Activated CD4-positive, alpha-beta T cell treated with anti-CD3 and anti-CD28 coated beads, Interleukin-2, amount 50 U/mL, for 16 hours (primary cell): ENCODE results near the gene THOP1.
A peak's percentile ranks its signal among the peaks of the same experiment; 100 is the strongest.
"Not testable (repeated sequence)": the region's sequence is repeated elsewhere in the genome, so short reads cannot be mapped to it uniquely, and the experiment has no call there.

Experiments
- DNase-seq: peaks from one replicate; pipeline ENCODE4 v3.0.0-alpha.2; 2020

Gene THOP1

GRCh38 chr19:2805261-2805900, 20.1 kb downstream of the THOP1 start:
- DNase-seq = no peak

DNA sequence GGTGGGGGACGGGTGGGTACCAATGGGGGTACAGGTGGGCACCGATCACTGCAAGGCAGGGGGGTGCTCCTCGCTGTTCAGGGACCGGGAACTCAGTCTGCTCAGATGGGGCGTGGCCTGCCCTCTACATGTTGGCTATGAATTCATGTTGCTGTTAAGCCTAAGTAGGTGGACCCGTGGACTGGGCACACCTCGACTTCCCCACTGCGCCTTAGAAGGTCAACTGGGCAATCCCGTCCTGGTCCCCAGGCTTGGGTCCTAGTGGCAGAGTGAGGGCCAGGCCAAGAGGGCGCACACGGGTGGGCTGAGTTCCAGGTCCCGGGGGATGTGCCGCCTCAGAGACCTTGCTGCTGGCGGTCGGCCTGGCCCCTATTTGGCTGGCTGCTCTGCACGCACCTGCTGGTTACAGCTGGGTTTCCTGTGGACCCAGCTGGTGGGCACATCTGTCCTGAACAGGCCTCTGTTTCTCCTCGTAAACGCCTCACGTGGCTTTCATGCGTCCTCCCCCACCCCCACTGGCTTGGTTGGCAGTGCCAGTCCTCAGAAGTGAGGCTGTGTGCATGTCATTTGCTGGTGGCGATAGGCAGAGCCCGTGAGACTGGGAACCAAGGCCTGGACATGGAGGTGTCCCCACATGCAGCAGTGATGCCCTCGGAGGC, 20.8 kb downstream of the THOP1 start:
- no peak for DNase-seq

DNA sequence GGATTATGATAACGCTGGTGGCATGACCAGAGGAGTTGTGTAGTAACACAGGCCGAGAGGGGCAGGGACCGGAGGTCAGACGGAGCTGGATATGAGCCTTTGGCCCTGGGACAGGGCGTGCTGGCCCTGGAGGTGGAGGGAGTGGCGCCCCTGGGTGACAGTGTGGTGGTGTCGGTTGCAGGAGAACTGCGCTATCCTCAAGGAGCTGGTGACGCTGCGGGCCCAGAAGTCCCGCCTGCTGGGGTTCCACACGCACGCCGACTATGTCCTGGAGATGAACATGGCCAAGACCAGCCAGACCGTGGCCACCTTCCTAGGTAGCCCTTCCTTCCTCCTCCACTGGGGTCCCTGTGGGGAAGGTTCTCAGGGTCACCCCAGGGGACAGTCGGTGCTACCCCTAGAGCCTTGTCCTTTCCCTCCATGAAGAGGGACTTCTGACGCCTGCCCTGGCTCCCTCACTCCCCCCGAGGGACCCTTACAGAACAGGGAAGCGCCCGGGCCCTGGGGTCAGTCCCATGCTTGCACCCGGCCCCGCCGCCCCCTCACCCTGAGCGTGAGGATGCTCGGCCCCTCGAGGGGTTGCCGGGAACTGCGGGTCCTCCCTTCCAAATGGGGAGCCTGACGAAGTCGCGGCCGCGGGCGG, 21.6 kb downstream of the THOP1 start:
- DNase-seq = no peak

DNA sequence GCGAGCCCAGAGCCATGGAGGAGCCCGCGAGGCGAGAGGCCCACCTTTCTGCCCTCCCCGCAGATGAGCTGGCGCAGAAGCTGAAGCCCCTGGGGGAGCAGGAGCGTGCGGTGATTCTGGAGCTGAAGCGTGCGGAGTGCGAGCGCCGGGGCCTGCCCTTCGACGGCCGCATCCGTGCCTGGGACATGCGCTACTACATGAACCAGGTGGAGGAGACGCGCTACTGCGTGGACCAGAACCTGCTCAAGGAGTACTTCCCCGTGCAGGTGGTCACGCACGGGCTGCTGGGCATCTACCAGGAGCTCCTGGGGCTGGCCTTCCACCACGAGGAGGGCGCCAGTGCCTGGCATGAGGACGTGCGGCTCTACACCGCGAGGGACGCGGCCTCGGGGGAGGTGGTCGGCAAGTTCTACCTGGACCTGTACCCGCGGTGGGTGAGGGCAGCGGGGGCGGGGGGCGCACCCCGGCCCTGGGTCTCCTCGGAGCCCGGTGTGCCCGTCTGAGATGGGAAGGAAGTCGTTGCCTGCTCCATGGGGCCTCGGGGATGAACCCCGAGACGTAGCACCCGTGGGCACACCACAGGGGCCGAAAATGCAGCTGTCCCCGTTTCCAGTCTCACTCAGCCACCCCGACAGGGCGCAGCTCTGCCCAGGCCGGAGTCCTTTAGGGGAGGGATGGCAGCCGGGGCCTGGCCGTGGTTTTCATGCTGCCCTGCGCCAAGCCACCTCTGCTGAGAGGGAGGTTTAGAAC, 22.3 kb downstream of the THOP1 start:
- DNase-seq = no peak

GRCh38 chr19:2808129-2808941, 23.0 kb downstream of the THOP1 start:
- no peak for DNase-seq

GRCh38 chr19:2809387-2810140, 24.3 kb downstream of the THOP1 start:
- no peak for DNase-seq

GRCh38 chr19:2810141-2811091, 25.1 kb downstream of the THOP1 start:
- DNase-seq = no peak

GRCh38 chr19:2811221-2811722, 26.0 kb downstream of the THOP1 start:
- no peak for DNase-seq

DNA sequence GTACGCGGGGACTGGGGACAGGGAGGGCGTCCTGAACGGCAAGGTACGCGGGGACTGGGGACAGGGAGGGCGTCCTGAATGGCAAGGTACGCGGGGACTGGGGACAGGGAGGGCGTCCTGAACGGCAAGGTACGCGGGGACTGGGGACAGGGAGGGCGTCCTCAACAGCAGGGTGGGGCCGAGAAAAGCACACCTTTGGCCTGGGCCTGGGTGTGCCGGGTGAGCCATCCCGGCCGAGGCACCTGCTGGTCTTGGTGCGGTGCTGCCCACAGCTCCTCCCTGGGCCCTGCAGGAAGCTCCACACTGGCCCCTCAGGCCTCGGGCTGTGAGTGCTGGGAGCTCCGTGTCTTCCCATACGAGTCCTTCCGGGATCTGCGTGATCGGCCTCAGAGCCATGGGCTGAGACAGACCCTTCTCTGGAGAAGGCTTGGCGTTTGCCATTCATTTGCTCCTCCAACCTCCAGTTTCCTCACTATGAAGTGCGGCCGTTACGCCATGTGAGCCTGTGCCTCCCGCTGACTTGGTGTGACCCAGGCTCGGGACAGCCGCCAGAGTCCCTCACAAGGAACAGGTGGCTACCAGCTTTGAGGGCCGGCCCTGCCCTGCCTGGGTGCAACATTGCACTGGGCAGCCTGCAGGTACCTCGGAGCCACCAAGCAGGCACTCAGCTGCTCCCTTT, 26.6 kb downstream of the THOP1 start:
- DNase-seq = no peak

DNA sequence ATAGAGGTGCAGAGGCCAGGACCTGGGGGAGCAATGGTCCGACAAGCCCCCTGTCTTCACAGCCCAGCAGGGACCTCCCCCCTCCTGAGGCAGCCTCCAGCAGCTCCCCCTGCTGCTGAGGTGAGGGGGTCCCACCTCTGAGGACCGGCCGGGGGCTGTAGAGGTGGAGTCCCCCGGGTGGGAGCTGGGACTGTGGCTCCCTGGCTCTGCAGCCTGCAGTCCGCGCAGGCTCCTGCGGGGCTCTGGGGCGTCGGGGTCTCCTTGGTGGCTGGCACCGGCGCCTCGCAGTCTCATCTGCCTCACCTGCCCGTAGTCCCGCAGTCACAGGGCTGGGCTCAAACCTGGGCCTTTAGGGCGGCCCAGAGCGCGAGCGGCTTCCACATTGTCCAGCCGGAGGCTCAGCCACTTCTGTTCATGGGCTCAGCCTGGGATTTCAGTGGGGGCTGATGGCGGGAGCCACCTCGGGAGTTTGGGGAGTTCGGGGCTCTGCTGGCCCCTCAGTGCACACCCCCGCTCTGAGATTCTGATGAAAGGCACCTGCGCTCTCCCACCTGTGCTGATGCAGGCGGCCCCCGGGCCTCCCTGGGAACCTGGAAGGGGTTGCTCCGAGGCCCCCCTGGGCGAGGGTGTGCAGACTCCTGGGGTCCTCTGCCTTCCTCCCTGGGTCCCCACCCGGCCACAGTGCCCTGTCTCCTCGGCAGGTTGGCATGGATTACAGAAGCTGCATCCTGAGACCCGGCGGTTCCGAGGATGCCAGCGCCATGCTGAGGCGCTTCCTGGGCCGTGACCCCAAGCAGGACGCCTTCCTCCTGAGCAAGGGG, 27.3 kb downstream of the THOP1 start:
- no peak for DNase-seq

DNA sequence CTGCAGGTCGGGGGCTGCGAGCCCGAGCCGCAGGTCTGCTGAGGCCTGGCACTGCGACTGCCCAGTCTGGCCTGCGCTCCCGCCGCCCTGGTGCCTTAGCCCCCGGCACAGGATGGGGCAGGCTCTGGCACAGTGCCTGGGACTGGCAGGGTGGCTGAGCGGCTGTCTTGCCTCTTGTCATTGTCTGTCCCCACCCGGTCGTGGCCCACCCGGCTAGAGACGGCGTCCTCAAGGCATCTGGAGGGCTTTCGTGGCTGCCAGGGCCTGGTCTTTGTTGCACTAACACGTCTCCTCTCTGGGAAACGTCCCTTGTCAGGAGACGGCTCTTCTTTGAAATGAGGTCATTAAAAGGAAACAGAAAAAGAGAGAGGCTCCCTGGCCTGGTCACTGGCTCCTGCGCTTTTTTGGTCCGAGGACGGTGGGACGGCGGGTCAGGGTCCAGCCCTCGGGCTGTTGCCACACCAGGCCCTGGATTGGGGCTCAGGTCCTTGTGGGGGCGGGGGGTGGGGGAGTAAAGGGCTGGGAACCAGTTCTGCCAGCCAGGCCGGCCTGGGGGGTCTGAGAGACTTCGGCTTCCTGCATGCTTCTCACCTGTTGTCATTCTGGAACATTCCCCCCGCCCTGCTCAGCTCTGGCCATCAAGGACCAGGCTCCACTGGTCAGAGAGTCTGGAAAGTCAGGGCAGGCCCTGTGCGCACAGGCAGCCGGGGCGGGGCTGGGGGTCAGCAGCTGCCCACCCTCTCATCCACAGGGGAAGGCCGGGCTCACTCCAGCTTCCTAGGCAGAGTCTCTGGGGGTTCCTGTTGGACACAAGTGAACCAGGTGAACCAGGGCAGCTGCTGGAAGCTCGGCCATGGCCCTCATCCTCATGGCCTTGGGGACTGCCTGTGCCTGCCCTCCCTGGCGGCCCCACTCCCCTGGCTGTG, 28.2 kb downstream of the THOP1 start:
- no peak for DNase-seq

DNA sequence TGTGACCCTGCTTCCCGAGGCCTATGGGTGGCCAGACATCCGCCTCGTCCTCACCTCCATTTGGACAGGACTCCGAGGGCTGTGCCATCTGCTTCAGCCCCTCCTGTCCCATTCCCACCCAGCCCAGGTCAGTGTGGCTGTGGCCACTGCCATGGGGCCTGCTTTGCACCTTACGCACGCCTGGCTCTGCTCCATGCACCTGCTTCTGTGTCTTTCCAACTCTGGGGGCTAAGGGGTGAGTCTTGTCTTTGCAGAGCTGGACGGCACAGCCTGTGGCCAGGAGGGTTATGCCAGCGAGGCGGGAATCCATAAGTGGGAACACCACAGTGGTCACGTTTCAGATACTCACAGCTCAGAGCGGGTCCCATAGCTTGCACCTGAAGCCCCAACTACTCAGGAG, 29.1 kb downstream of the THOP1 start:
- DNase-seq = no peak

GRCh38 chr19:2815191-2815614, 29.9 kb downstream of the THOP1 start:
- DNase-seq = no peak

- no peak for DNase-seq
Observed at GRCh38 chr19:2815923-2816322, 30.6 kb downstream of the THOP1 start.

DNA sequence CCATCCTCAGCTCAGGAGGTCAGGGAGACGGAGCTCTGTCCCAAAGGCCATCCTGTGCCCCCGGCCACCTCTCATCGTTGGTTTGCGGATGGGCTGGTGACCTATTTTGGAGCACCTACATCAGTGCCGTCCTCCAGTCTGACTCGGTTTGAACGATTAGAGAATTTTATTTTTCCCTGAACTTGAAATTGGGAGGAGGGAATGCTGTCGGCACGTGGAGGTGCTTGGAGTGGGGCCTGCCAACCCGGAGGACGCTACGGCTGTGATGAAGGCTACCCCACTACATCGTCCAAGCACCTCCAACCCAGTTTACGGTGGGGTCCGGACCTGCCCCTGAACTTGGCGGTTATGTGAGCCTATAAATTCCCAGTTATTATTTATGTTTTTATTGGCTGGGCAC, 31.3 kb downstream of the THOP1 start:
- no peak for DNase-seq

- DNase-seq = not testable (repeated sequence)
Observed at GRCh38 chr19:2817237-2817829, 32.0 kb downstream of the THOP1 start.

- peak; percentile 97 for DNase-seq
Observed at GRCh38 chr19:2819540-2820111, 34.3 kb downstream of the THOP1 start, which contains the start of gene ZNF554. Gene ZNF554 (plus strand): TSS chr19:2819868. CDS start chr19:2820072, 204 bp downstream.
